HG03060 (cell line): ENCODE measurements around the gene TBC1D16.

Experiments used
- ATAC-seq: cut with Tn5 transposase; IDR thresholded peaks from one replicate; pipeline ENCODE4 v1.9.1; 2021; ENCODE audit warnings: low read depth, moderate number of reproducible peaks; ENCODE audit not compliant: unreplicated experiment

The TBC1D16 gene

DNA sequence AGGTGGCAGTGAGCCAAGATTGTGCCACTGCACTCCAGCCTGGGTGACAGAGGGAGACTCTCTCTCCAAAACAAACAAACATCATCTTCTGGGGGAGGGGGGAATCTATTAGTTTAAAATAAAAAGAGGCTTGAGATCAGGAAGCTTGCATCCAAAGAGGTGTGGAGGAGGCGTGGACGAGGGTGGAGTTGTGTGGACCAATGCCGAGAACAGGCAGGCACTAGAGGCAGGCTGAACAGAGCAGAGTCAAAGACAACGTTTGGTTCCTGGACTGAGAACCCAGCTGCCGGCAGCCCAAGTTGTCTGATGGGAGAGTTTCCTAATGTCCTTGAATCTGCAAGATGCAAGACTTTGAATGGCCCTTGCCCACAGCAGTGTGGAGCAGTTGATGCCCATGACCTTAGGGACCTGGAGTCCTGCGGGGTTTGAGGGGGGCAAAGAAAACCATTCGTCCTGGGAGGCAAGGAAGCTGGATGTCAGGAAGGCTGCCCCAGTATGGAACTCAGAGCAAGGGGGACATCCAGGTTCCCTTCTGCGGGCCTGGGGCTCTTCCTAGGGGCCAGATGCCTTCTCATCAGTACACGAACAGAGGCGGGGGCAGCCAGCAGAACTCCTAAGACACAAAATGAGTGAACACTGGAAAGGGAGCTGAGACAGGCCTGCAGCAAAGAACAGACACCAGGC is 9.2 kb downstream of the TBC1D16 start:
- no peak for ATAC-seq

DNA sequence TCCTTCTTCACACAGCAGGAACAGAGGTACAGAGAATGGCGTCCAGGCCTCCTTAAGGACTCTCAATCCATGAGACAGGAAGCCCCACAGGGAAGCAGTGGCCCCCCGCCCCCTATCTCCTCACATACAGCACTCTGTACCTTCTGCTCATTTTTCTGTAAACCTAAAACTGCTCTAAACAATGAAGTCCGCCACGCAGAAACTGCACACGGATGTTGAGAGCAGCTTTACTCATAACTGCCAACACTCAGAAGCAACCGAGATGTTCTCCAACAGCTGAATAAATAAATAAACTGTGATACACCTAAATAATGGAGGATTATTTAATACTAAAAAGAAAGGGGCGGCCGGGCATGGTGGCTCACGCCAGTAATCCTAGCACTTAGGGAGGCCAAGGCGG is 9.9 kb downstream of the TBC1D16 start:
- no peak for ATAC-seq

DNA sequence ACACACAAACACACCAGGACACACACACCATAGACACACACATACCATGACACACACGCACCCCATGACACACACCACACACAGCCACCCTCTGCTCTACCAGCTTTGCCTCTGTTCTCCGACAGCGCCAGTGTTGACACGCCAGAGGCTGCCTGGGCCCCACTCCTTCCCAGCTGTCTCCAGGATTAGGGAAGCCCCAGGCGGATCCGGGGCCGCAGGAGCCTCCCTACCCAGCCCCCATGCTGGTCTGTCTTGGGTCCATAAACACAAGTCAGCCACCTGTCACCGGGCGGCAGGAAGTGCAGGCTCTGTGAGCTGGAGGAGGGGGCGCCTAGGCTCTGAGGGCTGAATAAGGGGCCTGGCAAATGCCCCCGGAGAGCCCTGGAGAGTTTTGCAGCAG is 10.5 kb downstream of the TBC1D16 start:
- ATAC-seq = no peak

DNA sequence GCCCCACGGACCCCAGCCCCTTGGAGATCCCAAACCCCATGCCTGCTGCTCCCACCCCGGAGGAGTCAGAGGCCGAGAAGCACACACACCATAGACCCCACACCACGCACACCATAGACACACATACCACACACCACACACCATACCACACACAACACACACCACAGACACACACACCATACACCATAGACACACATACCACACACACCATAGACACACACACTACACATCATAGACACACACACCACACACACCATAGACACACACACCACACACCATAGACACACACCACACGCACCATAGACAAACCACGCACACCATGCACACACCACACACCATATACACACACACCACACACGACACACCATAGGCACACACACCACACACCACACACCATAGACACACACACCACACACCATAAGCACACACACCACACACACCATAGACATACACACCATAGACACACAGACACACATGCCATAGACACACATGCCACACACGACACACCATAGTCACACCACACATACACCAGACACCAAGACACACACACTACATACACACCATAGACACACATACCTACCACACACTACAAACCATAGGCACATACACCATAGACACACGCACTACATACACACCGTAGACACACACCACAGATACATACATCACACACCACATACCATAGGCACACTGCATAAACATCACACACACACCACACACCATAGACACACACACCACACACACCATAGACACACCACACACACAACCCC is 11.3 kb downstream of the TBC1D16 start:
- ATAC-seq = no peak

DNA sequence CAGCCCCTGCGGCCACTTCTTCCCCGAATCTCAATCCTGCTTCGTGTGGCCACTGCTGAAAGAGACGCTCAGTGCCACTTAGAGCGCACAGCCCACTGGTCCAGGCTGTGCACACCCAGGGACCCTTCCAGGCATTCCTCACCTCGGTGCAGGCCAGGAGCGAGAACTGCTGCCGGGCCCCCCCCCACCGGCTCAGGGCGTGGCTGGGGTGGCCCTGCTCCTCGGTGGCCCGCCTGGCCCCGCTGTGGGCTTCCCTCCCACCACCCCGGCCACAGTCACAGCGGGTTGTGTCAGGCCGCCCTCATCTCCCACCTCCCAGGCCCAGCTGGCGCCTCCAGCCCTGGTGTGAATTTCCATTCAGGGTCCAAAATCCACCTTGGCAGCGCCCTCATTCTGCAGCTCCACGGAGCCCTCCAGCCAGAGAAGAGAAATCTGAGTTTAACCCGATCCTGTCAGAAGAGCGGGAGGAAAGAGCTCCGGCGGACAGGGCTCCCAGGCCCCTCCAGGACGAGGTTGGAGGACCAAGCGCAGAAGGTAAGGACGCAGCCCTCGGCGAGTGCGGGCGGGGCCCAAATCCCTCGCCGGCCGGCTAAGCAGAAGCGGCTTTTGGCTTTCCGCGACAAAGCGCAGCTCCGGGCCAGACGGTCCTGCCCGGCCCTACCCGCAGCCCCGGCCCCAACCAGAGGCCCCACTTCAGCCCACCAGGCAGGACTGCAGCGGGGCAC is 12.0 kb downstream of the TBC1D16 start:
- no peak for ATAC-seq

DNA sequence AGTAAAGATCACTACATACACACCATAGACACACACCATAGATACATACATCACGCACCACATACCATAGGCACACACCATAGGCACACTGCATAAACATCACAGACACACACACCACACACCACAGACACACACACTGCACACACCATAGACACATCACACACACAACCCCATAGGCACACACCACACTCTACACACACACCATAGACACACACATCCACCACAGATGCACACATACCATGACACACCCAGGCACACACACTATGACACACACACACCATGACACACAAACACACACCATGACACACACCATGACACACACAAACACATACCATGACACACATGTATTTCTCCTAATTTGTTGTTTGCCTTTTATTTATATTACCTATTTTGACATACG is 14.1 kb downstream of the TBC1D16 start:
- no peak for ATAC-seq

DNA sequence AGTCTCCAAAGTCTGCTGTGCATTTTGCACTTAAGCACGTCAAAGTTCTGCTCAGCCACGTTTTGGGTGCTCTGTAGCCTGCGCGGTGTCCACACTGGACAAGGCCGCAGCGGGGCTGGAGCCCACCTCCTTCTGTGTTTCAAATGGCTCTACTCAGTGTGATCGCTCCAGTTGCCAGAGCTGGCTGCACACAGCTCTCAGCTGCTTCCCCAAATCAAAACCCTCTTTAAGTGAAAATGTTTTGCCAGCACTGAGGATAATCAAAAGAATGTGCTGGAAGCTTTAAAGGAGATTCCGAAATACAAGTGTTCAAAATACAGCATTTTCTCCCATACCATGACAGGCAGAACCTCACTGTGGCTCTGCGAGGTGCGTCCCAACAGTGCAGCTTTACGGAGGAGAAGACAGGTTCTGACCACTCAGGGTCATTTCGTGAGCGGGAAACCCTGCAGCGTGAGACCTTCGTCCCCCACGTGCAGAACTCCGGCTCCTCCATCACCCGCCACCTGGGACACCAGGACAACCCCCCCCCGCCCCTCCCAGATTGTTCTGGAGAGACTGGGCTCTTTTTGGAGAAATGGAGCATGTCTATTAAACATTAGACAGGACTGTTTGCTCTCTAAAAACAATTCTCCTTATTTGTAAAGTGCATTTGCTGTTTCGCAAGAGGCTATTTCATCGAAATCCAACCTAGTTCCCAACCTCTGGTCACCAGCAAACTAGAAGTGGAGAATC is 16.6 kb downstream of the TBC1D16 start:
- no peak for ATAC-seq

DNA sequence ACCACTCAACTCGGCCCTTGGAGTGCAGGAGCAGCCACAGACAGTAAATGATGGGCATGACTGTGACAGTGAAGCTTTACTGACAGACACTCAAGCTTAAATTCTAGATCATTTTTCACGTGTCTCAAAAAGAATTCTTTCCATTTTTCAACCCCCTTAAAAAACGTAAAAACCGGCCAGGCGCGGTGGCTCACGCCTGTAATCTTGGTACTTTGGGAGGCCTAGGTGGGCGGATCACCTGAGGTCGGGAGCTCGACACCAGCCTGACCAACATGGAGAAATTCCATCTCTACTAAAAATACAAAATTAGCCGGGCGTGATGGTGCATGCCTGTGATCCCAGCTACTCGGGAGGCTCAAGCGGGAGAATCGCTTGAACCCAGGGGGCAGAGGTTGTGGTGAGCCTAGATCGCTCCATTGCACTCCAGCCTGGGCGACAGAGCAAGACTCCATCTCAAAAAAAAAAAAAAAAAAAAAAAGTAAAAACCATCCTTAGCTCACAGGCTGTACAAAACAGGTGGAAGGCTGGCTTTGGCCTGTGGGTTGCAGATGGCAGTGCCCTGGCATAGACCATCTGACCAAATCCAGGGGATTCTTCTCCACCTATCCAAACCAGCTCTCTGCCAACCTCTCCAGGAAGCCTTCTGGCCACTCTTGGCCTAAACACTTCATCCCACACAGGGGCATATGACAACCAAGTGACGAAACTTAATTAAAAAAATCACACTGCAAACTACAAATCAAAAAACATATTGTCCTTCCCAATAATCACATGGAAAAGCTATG is 18.3 kb downstream of the TBC1D16 start:
- ATAC-seq = no peak

DNA sequence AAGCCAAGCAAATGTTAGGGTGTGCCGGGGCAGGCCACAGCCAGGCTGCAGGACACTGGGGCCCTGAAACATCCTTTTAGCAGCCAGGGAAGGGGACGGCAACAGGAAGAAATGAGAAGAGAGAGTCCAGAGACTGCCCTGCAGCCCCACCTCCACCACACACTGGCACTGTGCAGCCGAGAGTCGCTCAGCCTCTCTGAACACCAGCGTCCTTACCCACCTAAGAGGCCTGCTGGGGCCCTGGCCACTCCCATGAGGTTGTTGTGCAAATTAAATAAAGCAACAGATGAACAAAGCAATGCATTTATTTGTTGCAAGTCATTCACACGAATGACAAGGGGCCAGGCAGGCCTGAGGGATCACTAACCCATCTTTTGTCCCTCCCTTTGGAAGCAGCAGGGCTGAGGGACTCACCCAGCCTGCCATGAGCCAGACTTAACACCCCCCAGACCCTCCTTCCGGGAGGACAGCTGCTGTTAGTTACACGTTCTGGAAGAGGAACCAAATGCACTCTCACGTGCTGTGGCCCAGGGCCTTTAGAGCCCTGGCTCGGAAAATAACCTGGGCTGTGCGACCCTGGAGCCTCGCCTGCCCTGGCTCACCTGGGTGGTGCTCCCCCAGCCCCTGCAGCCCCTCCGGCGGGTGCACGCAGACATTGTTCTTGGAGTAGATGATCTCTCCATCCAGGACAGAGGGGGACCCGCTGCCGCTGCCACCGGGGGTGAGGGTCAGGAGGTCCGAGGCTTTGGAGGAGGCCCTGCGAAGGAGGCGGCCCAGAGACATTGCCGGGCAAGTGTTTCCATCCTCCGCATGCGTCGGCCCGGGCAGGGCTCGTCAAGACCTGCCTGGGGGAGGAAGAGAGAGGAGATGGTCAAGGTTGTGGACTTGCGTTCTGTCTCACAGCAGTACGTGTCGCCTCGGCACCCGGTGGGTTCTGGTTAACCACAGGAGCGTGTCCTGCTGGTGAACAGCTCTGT is 22.6 kb downstream of the TBC1D16 start:
- no peak for ATAC-seq

DNA sequence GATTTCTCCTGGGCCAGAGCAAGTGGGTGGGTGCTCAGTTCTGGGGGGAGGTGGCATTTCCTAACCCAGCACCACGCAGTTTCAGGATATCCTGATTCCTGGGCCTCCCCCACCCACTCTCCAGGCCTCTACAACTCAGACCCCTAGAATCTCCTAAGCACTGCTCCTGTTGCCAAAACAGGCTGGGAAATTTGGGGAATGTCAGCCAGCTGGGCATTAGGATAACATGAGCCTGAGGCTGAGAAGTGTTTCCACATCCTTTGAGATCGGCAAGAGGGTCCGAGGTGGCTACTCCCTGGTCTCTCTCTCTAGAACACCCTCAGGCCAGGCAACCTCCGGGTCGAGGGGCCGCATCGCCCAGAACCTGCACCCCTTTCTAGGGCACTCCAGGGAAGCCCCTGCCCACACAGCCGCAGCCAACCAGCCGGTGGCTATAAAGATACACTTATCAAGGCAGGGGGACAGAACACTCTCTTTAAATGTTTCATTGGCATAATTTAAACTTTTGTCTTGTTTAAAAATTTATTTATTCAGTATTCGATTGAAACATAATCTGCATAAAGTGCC is 23.6 kb downstream of the TBC1D16 start:
- no peak for ATAC-seq

DNA sequence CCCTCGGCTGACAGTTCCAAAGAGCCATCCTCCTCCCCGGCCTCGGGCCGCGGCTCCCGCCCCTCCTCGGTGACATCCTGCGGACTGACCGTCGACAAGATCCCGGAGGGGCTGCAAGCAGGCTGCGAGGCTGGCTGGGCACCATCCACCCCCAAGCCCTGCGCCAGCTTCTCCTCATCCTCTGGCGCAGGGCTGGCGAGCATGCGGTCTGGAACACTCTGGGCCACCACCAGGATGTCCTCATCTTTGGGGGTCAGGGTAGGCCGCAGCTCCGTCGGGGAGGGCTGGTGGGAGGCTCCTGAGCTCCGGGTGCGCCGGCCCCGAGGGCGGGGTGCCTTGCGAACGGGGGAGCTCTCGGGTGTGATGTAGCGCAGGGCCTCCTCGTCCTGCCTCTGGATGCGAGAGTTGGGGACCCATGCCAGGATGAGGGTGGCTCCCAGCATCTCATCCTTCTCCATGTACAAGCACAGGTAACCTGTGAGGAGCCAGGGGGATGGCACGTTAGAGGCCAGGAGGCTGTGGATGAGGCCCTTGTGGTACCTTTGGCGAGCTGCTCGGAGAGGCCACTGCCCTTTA is 25.3 kb downstream of the TBC1D16 start:
- ATAC-seq = no peak

DNA sequence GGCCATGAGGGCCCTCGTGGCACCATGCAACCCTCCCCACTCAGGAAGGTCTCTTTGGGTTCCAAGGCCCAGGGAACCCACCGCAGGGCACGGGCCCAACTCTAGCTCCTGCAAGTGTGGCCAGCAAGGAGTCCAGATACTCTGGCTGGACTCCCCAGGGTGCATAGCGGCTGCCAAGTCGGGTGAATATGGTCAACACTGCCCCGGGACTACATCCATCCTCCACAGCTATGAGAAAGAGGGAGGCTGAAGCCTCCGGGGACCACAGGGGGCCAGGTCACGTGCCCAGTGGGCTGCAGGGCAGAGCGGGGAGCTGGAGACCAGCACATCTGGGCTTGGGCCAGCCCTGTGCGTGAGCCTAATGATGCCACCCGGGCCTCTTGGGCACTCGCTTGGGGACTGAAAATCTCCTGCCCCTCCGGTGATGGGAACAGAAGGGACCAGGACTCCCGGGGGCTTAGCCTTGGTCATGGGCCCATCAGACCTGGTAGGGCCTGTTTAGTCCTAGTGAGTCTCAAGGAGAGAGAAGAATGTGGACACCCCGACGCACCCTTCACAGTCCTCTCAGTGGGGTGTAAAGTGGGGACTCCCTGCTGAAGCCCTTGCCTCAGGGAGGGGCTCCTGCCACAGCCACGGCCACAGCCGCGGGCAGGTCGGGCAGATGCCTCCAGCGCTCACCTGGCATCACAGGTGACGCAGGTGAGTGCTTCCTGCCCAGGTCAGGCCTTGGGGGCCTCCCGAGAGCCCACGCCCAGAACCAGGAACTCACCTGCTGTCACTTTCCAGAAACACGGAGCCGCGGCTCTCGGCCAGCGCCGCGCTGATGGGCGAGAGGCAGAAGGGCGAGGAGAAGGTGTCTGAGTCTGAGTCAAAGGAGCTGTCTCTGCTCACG is 26.0 kb downstream of the TBC1D16 start:
- no peak for ATAC-seq

DNA sequence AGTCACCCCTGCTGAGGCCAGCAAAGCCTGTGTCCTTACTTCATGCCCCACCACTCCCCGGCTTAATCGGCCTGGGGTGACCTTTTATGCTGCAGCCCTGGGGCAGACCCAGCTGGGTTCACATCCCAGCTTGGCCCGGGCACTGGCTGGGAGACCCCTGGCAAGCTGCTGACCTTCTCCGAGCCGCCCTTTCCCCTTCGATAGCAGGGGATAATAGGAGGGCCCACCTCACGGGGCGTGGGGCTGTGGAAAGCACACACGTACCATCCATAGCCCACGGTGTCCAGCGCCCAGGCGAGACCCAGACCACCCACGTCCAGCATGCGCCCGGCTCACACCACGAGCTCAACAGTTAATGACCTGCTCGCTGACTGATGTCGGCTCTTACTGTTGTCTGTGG is 26.8 kb downstream of the TBC1D16 start:
- ATAC-seq = no peak

DNA sequence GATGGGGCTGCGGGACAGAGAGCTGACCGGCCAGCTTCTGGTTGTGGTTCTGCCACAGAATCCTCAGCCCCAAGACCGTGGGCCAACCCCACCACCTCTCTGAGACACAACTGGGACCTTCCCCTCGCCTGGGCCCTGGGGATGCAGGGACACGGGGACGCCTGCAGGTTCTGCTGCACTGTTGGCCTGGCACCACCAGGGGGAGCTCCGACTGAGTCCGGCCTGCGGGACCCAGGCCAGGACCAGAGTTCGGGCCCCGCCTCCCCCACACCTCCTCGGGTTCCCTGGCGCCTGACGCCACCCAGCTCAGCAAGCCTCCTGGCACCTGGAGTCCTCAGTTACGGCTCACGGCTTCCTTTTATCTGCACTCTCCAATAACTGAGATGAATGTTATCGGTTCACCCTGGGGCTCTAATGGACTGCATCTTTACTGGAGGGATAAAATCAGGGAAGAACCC is 27.3 kb downstream of the TBC1D16 start:
- ATAC-seq = no peak

DNA sequence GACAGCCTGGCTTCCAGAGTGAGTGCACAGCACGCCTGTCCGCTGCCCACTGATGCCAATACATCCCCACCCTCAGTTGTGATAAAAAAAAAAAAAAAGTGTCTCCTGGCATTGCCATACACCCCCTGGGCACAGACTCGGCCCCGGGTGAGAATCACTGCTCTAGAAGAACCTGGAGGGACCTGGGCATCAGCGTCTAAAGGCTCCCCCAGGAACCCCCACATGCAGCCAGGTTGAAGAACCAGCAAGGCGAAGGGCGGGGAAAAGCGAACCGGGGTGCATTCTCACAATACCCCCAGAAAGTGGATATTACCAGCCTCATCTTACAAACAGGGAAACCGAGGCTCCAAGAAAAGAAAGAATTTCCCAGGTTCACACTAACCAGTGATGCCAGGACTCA is 27.7 kb downstream of the TBC1D16 start:
- no peak for ATAC-seq

DNA sequence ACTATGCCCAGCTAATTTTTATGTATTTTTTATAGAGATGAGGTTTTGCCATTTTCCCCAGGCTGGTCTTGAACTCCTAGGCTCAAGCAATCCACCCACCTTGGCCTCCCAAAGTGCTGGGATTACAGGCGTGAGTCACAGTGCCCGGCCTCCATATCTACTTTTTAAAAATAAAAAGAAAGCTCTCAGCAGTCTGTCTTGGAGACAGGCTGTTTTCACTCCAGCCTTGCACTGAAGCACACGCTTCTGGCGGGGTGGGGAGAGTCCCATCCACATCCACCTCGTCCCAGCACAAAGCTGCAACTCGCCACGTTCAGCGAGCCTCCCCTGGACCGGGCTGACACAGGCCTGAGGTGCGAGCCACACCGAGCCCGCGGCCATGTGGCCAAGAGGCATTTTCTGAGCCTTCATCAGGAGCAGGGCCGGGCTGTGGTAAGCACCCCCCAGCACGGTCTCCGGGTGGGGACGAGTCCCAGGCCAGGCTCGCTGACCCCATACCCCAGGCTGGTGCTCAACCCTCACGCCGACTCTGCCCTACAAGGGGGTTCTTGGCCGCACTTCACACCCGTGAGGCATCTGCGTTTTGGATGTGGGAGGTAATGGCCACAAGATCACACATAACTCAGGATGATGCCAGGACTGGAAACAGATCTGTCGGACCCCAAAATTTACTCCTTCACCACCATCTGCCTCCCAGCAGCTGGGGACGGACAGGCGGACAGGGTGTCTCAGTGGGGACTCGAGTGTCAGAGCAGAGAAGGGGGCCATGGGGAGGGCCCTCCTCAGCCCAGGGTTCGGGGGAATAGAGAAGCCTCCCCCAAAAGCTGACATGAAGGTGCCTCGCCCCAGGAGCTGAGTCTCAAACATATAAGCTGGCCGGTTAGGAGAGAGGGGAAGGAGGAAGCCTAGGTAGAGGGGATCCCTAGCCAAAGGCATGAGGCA is 28.6 kb downstream of the TBC1D16 start:
- ATAC-seq = no peak
